Heart right ventricle (tissue), 16 donors: ENCODE measurements around the gene ALG9. TPM values are rescaled to one million over a fixed set of nuclear protein-coding genes. Genes with fewer than 3 reads are reported as not detected.

Experiments used
- ATAC-seq, 8 donors: fragments of 200-7000 bp; cut with Tn5 transposase; one replicate each; pipeline ENCODE4 v1.9.1; 2020; ENCODE audit warnings: mild to moderate bottlenecking in 8 of 8, moderate library complexity in 8 of 8, moderate number of reproducible peaks in 1 of 8
- DNase-seq, 2 donors: peaks; one replicate each; pipeline ENCODE4 v3.0.0-alpha.2; 2020
- H3K27ac ChIP-seq, 10 donors: fragments of 200-600 bp; sonication (generic) in 2 of 10; one replicate each; pipeline versions ENCODE4 v1.5.0 to v1.8.0; 2020 to 2022; ENCODE audit warnings: mild to moderate bottlenecking in 3 of 10
- H3K27me3 ChIP-seq, 7 donors: fragments of 200-600 bp; one replicate each; pipeline ENCODE4 v1.8.0; 2021 to 2022; ENCODE audit warnings: mild to moderate bottlenecking in 2 of 7
- H3K36me3 ChIP-seq, 9 donors: fragments of 200-600 bp; sonication (generic) in 1 of 9; one replicate each; pipeline versions ENCODE4 v1.5.0 to v1.8.0; 2020 to 2022; ENCODE audit warnings: mild to moderate bottlenecking in 2 of 9
- H3K4me1 ChIP-seq, 9 donors: fragments of 200-600 bp; sonication (generic) in 1 of 9; one replicate each; pipeline versions ENCODE4 v1.5.0 to v1.8.0; 2020 to 2022; ENCODE audit warnings: mild to moderate bottlenecking in 4 of 9
- H3K4me3 ChIP-seq, 10 donors: fragments of 200-600 bp; sonication (generic) in 2 of 10; one replicate each; pipeline versions ENCODE4 v1.5.0 to v1.8.0; 2020 to 2022; ENCODE audit warnings: mild to moderate bottlenecking in 7 of 10, moderate library complexity in 2 of 10
- H3K9me3 ChIP-seq, 11 donors: fragments of 200-600 bp in 10 of 11; sonication (generic) in 2 of 11; one replicate each; pipeline versions ENCODE4 v1.5.0 to v1.8.0; 2013 to 2022; ENCODE audit warnings: mild to moderate bottlenecking in 2 of 11, control low read depth in 1 of 11, moderate library complexity in 1 of 11
- WGBS, 2 donors: extraction: QIAGEN DNeasy Blood & Tissue Kit; methylation state at CpG; one replicate each; pipeline ENCODE4 v1.1.7; 2013; ENCODE audit warnings: inconsistent platforms in 1 of 2; 5-methylcytosine and 5-hydroxymethylcytosine counted together
- intact Hi-C, 10 donors: fragments of 100-400 bp; cut with DNase I; formaldehyde crosslinking; loops; one replicate each; pipeline versions ENCODE4 v1.11.1 to v1.14.2; 2022
- polyA plus RNA-seq, 2 donors: library from polyadenylated mRNA; stranded (reverse); fragments of 200-250 nt; gene quantifications; one replicate each; pipeline ENCODE4 v1.2.3, GENCODE V29; 2013
- total RNA-seq, 10 donors: library from RNA; stranded (reverse); fragmentation: NEBNext Ultra II Directional in 3 of 10; extraction: Animal tissue kit (Norgen Biotek cat#: 25700) in 3 of 10; gene quantifications; one replicate each; pipeline versions ENCODE4 v1.2.1 to v1.2.4, GENCODE V29; 2021 to 2023
- TF ChIP-seq, protein P1 (sequence below), 9 donors: fragments of 200-600 bp; sonication (generic) in 2 of 9; IDR thresholded peaks; one replicate each; pipeline versions ENCODE4 v1.5.0 to v1.8.0; 2021 to 2022; ENCODE audit warnings: antibody characterized with exemption in 9 of 9, mild to moderate bottlenecking in 5 of 9, moderate library complexity in 1 of 9
- donor health status: Arrhythmogenic right ventricular cardiomyopathy.
- donor health status: ischemic (EF 13 %, LVEDD 7.1; RV severe dilation, severe dysfunction).
- donor health status: healthy with polysubstance abuse.
- donor health status: DM: no; HTN: yes; CAD: no.
- donor health status: DM: no; HTN: no; CAD: no.
- donor health status: ischemic (EF 25% LVEDD 6.9; RV normal size, moderate dysfunction).
- donor health status: ischemic (EF 25% LVEDD 5.7; RV mildly dilated, moderate dysfunction).
- donor health status: healthy.
- donor health status: DM: yes; HTN: yes; CAD: no.
- donor health status: Ischemic cardiomyopathy.
- donor health status: ischemic (EF 35%, LVEDD 5.7; RV mildly dilated, moderate dysfunction).
- donor health status: nonischemic (EF 11% LVEDD 7.7; RV severe dilation, severe dysfunction).
- donor health status: DM: yes; HTN: yes; CAD: no.
- donor health status: PGD.
- donor health status: ischemic (EF 29% LVEDD 5.4; RV normal size, mild dysfunction).
- donor health status: nonischemic (EF 23%, LVEDD 6.1; RV moderate dilation, normal function).

The ALG9 gene
- total and polyA plus RNA-seq, 12 donors: 12.8 to 26.5 (median 18.5) TPM

DNA sequence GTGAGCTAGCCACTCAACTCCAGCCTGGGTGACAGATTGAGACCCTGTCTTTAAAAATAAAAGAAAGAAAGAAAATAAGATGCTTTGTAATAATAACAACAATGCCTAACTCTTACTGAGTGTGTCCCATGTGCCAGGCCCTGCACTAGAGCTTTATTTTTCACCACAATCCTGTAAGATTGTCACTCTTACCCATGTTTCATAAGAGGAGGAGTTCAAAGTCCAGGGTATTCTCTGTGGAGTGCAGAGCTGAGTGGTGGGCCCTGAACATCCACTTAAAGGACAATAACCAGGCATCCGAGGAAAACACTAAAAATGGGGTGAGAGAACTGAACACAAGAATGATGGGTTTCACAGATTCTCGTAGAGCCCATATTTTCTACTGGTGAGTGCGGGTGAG, 46.4 kb upstream of the ALG9 start:
- H3K4me1 ChIP-seq: peaks cover 0 to 36% (median 28%) of the 10 kb centered on the region in 9 donors
- H3K27me3 ChIP-seq: peaks cover 0 to 19% (median 0%) of the 10 kb centered on the region in 7 donors
- TF ChIP-seq, protein P1, sequence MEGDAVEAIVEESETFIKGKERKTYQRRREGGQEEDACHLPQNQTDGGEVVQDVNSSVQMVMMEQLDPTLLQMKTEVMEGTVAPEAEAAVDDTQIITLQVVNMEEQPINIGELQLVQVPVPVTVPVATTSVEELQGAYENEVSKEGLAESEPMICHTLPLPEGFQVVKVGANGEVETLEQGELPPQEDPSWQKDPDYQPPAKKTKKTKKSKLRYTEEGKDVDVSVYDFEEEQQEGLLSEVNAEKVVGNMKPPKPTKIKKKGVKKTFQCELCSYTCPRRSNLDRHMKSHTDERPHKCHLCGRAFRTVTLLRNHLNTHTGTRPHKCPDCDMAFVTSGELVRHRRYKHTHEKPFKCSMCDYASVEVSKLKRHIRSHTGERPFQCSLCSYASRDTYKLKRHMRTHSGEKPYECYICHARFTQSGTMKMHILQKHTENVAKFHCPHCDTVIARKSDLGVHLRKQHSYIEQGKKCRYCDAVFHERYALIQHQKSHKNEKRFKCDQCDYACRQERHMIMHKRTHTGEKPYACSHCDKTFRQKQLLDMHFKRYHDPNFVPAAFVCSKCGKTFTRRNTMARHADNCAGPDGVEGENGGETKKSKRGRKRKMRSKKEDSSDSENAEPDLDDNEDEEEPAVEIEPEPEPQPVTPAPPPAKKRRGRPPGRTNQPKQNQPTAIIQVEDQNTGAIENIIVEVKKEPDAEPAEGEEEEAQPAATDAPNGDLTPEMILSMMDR (IDR thresholded peaks at IDR 0.05): no peak
- ATAC-seq: no peak
- DNase-seq: no peak
- WGBS, 2 donors: 93 to 94% methylated on average over 3 of the region's 3 CpGs
- no peaks in the 10 kb centered on the region for H3K9me3 ChIP-seq
- no peak overlapping the region for H3K4me3 ChIP-seq
- peak overlapping the region in 6 of 10 donors; percentile 15 to 78 (median 66) for H3K27ac ChIP-seq
- peaks cover 0 to 5% (median 0%) of the 10 kb centered on the region in 9 donors for H3K36me3 ChIP-seq
- intact Hi-C loops: no loop called here

DNA sequence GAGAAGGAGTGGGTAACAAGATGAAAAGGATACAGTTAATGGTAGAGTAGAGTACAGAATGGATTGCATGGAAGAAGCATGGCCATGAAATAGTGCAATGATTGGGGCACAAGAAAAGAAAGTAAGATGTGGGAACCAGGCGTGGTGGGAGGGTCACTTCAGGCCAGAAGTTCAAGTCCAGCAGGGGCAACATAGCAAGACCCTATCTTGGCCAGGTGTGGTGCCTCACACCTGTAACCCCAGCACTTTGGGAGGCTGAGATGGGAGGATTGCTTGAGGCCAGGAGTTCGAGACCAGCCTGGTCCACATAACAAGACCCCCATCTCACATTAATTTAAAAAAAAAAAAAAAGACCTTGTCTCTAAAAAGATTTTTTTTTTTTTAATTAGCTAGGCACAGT, 45.9 kb upstream of the ALG9 start:
- 90 to 91% methylated on average over 2 of the region's 2 CpGs for WGBS, 2 donors
- ATAC-seq: no peak
- Histone ChIP-seq H3K27ac (no peak overlapping the region), H3K36me3 (peaks cover 0 to 5% (median 0%) of the 10 kb centered on the region in 9 donors), H3K4me3 (no peak overlapping the region), H3K27me3 (peaks cover 0 to 24% (median 0%) of the 10 kb centered on the region in 7 donors), H3K4me1 (peaks cover 0 to 32% (median 23%) of the 10 kb centered on the region in 9 donors), H3K9me3 (no peaks in the 10 kb centered on the region)
- TF ChIP-seq, protein P1 (IDR thresholded peaks at IDR 0.05): no peak
- DNase-seq: no peak
- intact Hi-C loops: no loop called here

DNA sequence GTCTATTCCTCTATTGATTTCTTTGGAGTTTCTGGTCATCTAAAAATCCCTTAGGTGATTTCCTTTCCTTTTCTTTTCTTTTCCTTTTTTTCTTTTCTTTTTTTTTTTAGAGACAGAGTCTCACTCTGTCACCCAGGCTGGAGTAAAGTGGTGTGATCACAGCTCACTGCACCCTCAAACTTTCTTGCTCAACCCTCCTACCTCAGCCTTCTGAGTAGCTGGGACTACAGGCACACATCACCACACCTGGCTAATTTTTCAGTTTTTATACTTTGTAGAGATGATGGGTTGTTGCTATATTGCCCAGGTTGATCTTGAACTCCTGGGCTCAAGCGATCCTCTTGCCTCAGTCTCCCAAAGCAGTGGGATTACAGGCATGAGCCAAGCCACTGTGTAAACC, 45.4 kb upstream of the ALG9 start:
- peaks cover 0 to 5% (median 0%) of the 10 kb centered on the region in 9 donors for H3K36me3 ChIP-seq
- no peaks in the 10 kb centered on the region for H3K9me3 ChIP-seq
- TF ChIP-seq, protein P1 (IDR thresholded peaks at IDR 0.05): no peak
- peaks cover 0 to 29% (median 0%) of the 10 kb centered on the region in 7 donors for H3K27me3 ChIP-seq
- H3K4me3 ChIP-seq: no peak overlapping the region
- H3K4me1 ChIP-seq: peaks cover 0 to 29% (median 19%) of the 10 kb centered on the region in 9 donors
- ATAC-seq (no peak), DNase-seq (no peak)
- H3K27ac ChIP-seq: no peak overlapping the region
- WGBS, 2 donors: 96 to 100% methylated on average over 1 of the region's 1 CpG
- intact Hi-C loops: no loop called here

DNA sequence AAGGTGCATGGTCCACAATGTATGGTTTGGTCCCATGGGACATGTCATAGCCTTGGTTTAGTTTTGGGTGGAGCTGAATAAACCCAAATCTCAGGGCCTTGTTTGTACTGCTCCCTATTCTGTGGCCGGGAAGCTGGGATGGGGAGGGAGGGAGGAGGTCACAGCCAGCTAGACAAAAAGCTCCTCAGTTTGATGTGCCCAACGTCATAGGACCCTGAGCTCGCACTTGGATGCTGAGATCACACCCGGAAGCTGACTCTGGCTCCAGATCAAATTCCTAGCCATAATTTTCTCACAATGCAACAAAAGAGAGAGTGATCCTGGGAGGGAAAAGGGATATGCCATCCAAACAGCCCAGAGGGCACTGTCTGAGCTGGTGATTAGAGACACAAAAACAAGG, 42.6 kb upstream of the ALG9 start:
- H3K27me3 ChIP-seq: peaks cover 0 to 44% (median 0%) of the 10 kb centered on the region in 7 donors
- TF ChIP-seq, protein P1 (IDR thresholded peaks at IDR 0.05): no peak
- H3K9me3 ChIP-seq: no peaks in the 10 kb centered on the region
- intact Hi-C loops: loop anchor here in 4 of 10 donors (5.0 kb wide), 1 partner anchor 37 kb away; the partner anchor contains the start of genes CFAP68 (in 4 of the 4) and FDXACB1 (in 4 of the 4)
- WGBS, 2 donors: 9 to 12% methylated on average over 4 of the region's 4 CpGs
- H3K27ac ChIP-seq: peak overlapping the region; percentile 94 to 99 (median 95)
- peak overlapping the region; percentile 51 to 69 (median 62) for H3K4me3 ChIP-seq
- DNase-seq: peak in 1 of 2 donors; percentile 77
- peaks cover 0 to 30% (median 12%) of the 10 kb centered on the region in 9 donors for H3K4me1 ChIP-seq
- peaks cover 0 to 19% (median 7%) of the 10 kb centered on the region in 9 donors for H3K36me3 ChIP-seq
- peak in 5 of 8 donors; percentile 17 to 56 (median 44) for ATAC-seq
